Measurements from ENCODE around the gene GPR18.

GPR18 gene

DNA sequence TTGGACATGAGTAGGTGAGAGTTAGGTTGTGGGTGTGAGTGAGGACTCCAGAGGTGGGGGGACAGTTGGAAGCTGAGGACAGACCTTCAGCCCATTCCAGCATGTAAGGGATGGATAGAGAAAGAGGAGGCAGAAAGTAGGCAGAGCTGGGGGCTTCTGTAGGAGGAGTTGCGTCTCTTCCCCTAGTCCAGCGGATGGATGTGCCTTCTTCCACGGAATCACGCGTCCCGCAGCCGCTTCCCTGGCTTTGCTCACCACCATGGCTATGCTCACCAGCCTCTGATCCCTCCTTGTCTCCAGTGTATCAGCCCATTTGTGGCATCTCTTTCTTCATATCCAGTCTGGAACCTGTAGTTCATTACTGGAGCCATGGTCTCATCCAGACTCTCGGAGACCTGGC, 52.0 kb downstream of the GPR18 start:
- DNase-seq, result no peak

DNA sequence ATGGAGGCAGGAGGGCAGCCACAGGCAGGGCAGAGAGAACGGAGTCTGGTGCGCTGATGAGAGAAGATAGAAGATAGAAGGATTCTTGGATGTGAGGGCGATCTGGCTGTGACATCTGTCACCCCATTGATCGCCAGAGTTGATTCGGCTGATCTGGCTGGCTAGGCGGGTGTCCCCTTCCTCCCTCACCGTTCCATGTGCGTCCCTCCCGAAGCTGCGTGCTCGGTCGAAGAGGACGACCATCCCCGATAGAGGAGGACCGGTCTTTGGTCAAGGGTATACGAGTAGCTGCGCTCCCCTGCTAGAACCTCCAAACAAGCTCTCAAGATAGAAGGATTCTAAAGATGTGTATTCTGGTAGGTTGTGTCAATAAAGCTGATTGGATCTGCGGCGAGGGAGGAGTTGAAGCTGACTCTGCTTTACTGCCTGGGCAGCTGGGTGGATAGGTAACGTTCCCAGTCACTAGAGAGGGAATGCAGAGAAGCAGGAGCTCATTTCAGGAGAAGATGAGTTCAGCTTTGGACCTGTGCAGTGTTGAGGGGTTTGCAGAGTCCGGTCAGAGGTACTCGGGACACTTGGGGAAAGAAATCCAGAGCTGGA, 52.5 kb downstream of the GPR18 start:
- DNase-seq, result no peak

All from activated T-cell treated with anti-CD3 and anti-CD28 coated beads, Interleukin-2, amount 50 U/mL, for 1 hour (primary cell).